GM12892 (cell line): Measurements from ENCODE around the gene MRPS7.

Source experiments
- POLR2A ChIP-seq: IDR thresholded peaks from 2 replicates; pipeline ENCODE4 v1.6.1; 2011; ENCODE audit warnings: low read depth, low read length, control low read depth
- POLR2AphosphoS5 ChIP-seq: IDR thresholded peaks from 2 replicates; pipeline ENCODE4 v1.6.1; 2011; ENCODE audit warnings: low read depth, low read length, control low read depth
- TAF1 ChIP-seq: IDR thresholded peaks from 2 replicates; pipeline ENCODE4 v1.6.1; 2011; ENCODE audit warnings: low read depth, mild to moderate bottlenecking, control low read depth, low read length, borderline replicate concordance

- TF ChIP-seq TAF1 (no peak), POLR2A (no peak), POLR2AphosphoS5 (no peak)
Observed at GRCh38 chr17:75242461-75243042, 19.1 kb upstream of the MRPS7 start.
